ENCODE results near the gene ATP5MC3.

The ATP5MC3 gene

DNA sequence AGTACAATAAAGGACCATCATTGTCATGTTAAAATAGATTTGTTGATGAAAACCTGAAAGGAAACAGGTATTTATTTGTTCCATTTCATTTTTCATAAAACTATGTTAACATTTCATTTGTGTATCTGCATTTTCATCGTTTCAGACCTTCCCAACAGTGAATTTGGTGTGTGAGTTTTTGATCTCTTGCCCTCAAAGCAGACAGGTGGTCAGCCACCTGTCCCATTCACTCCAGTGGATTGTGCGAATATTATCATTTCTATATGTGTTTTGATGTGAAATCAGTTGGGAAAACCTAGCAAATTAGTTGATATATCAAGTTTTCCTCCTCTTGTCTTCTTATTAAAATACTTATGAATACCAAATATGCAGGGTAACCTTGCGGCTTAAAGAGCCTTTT lies 25.4 kb upstream of the ATP5MC3 start:
- TF ChIP-seq EZH2phosphoT487 (IDR thresholded peaks at IDR 0.05; ENCODE audit: borderline replicate concordance, low read length): no peak
- TF ChIP-seq, protein P1, sequence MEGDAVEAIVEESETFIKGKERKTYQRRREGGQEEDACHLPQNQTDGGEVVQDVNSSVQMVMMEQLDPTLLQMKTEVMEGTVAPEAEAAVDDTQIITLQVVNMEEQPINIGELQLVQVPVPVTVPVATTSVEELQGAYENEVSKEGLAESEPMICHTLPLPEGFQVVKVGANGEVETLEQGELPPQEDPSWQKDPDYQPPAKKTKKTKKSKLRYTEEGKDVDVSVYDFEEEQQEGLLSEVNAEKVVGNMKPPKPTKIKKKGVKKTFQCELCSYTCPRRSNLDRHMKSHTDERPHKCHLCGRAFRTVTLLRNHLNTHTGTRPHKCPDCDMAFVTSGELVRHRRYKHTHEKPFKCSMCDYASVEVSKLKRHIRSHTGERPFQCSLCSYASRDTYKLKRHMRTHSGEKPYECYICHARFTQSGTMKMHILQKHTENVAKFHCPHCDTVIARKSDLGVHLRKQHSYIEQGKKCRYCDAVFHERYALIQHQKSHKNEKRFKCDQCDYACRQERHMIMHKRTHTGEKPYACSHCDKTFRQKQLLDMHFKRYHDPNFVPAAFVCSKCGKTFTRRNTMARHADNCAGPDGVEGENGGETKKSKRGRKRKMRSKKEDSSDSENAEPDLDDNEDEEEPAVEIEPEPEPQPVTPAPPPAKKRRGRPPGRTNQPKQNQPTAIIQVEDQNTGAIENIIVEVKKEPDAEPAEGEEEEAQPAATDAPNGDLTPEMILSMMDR (IDR thresholded peaks at IDR 0.05; ENCODE audit: low read depth, low read length, poor library complexity, severe bottlenecking): no peak
- H3K79me2 ChIP-seq (ENCODE audit: control insufficient read depth, low read length): no peaks in the 10 kb centered on the region

DNA sequence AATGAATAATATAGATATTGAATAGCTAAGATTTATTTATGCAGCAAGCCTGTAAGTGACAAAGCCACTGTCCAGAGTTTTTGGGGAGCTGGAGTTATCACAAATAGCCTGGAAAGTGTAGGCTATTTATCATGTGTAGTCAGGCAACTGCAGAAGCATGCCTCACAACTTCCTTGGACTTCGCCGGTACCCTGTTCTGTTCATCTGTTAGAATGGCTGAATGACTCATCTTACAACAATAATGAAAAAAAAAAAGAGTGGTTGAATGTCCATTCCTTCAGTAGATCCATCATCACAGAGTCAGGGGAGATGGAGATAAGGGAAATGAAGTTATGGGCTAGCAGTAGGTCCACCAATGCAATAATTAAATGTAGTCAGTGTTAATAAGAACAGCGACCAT lies 24.0 kb upstream of the ATP5MC3 start:
- Histone ChIP-seq H3K27ac (ENCODE audit: low read depth, low read length) (no peak overlapping the region), H3K4me3 (ENCODE audit: low read length) (no peak overlapping the region), H3K79me2 (ENCODE audit: control insufficient read depth, low read length) (no peaks in the 10 kb centered on the region), H3K4me1 (ENCODE audit: control insufficient read depth, low read length) (no peaks in the 10 kb centered on the region), H3K36me3 (ENCODE audit: control insufficient read depth, low read length) (no peaks in the 10 kb centered on the region), H3K9me3 (ENCODE audit: control insufficient read depth, insufficient read depth, low read length) (no peaks in the 10 kb centered on the region), H3K27me3 (ENCODE audit: control insufficient read depth, low read length) (peaks cover 8% of the 10 kb centered on the region; the same call in 1 of the 2 replicates), H4K20me1 (ENCODE audit: control insufficient read depth, insufficient read depth, low read depth, low read length) (no peaks in the 10 kb centered on the region), H3K4me2 (ENCODE audit: low read length) (no peak overlapping the region), H3F3A (ENCODE audit: control insufficient read depth, insufficient read depth) (no peaks in the 10 kb centered on the region), H3K9me2 (replicated peaks; ENCODE audit: control insufficient read depth, low read length) (no peaks in the 10 kb centered on the region)
- no peak for TF ChIP-seq EZH2phosphoT487 (IDR thresholded peaks at IDR 0.05; ENCODE audit: borderline replicate concordance, low read length)
- TF ChIP-seq, protein P1 (IDR thresholded peaks at IDR 0.05; ENCODE audit: low read depth, low read length, poor library complexity, severe bottlenecking): no peak

More for the DNA sequence above, 25.4 kb upstream of the ATP5MC3 start:
- H4K20me1 ChIP-seq (ENCODE audit: control insufficient read depth, insufficient read depth, low read depth, low read length): no peaks in the 10 kb centered on the region
- H3K36me3 ChIP-seq (ENCODE audit: control insufficient read depth, low read length): no peaks in the 10 kb centered on the region
- peaks cover 10% of the 10 kb centered on the region; the same call in 1 of the 2 replicates for H3K27me3 ChIP-seq (ENCODE audit: control insufficient read depth, low read length)
- no peaks in the 10 kb centered on the region for H3K9me2 ChIP-seq (replicated peaks; ENCODE audit: control insufficient read depth, low read length)
- H3K4me2 ChIP-seq (ENCODE audit: low read length): no peak overlapping the region
- no peak overlapping the region for H3K27ac ChIP-seq (ENCODE audit: low read depth, low read length)
- no peaks in the 10 kb centered on the region for H3F3A ChIP-seq (ENCODE audit: control insufficient read depth, insufficient read depth)
- no peak overlapping the region for H3K4me3 ChIP-seq (ENCODE audit: low read length)
- no peaks in the 10 kb centered on the region for H3K9me3 ChIP-seq (ENCODE audit: control insufficient read depth, insufficient read depth, low read length)
- H3K4me1 ChIP-seq (ENCODE audit: control insufficient read depth, low read length): no peaks in the 10 kb centered on the region

DNA sequence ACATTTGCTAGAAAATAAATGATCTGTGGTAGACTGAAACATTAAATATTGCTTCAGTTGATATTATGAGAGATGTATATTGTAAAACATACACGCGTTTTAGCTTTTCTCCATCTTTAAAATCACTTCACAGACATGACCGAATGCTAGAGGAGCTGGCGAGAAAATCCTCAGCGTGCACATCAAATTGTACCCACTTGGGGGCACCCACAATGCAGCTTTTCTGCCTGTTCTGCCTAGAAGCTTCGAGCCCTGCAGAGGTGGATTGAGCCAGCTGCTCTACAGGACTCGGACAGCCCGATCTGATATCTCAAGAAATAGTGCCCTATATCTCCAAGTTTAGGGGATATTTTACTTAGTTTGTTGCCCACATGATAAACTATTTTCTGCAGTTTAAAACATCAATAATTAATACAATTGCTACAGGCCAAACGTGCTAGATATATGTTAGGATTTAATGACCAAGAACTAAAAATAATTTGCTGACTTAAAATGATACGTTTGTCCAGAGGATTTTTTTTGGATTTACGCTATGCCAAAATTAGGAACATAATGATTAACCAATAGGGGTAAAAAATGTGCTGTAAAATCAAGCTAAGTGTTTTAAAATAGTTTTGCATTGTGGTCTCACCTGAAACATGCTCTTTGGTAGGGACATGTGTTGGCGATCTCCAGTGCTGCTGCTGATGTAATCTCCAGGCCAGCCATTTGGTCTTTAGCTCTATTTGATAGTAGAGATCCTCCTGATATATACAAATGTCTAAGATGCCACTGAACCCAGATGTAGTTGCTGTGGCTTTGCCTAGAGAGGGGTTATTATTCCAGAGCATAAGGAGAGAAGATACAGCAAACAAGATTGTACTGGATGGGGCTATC lies 22.3 kb upstream of the ATP5MC3 start:
- H3K4me1 ChIP-seq (ENCODE audit: control insufficient read depth, low read length): no peaks in the 10 kb centered on the region
- H3K9me2 ChIP-seq (replicated peaks; ENCODE audit: control insufficient read depth, low read length): no peaks in the 10 kb centered on the region
- H3K79me2 ChIP-seq (ENCODE audit: control insufficient read depth, low read length): no peaks in the 10 kb centered on the region
- no peak overlapping the region for H3K27ac ChIP-seq (ENCODE audit: low read depth, low read length)
- H3K9me3 ChIP-seq (ENCODE audit: control insufficient read depth, insufficient read depth, low read length): no peaks in the 10 kb centered on the region
- peaks cover 10% of the 10 kb centered on the region; the same call in 1 of the 2 replicates for H3K27me3 ChIP-seq (ENCODE audit: control insufficient read depth, low read length)
- no peaks in the 10 kb centered on the region for H3K36me3 ChIP-seq (ENCODE audit: control insufficient read depth, low read length)
- no peaks in the 10 kb centered on the region for H3F3A ChIP-seq (ENCODE audit: control insufficient read depth, insufficient read depth)
- H3K4me2 ChIP-seq (ENCODE audit: low read length): no peak overlapping the region
- TF ChIP-seq EZH2phosphoT487 (IDR thresholded peaks at IDR 0.05; ENCODE audit: borderline replicate concordance, low read length): no peak
- TF ChIP-seq, protein P1 (IDR thresholded peaks at IDR 0.05; ENCODE audit: low read depth, low read length, poor library complexity, severe bottlenecking): peak; percentile 64
- no peaks in the 10 kb centered on the region for H4K20me1 ChIP-seq (ENCODE audit: control insufficient read depth, insufficient read depth, low read depth, low read length)
- no peak overlapping the region for H3K4me3 ChIP-seq (ENCODE audit: low read length)

Data from DOHH2 (cell line).